ENCODE measurements around the gene PTCD1. TPM values are rescaled to one million over a fixed set of nuclear protein-coding genes. Genes with fewer than 3 reads are reported as not detected.

Gene PTCD1
- total and polyA plus RNA-seq, 2 experiments from 2014 or later, result 12.2 to 13.4 TPM

GRCh38 chr7:99403764-99404163 is 34.8 kb downstream of the PTCD1 start:
- Histone ChIP-seq H3K9me2 (ENCODE audit: insufficient read depth) (no peaks in the 10 kb centered on the region), H4K20me1 (replicated peaks; ENCODE audit: insufficient read depth) (peaks cover 35% of the 10 kb centered on the region), H3K36me3 (ENCODE audit: insufficient read depth) (peaks cover 28% of the 10 kb centered on the region), H3K4me1 (ENCODE audit: insufficient read depth) (peaks cover 16% of the 10 kb centered on the region), H3K27ac (ENCODE audit: low read depth) (no peak overlapping the region), H3K79me2 (replicated peaks; ENCODE audit: insufficient read depth) (peaks cover 52% of the 10 kb centered on the region), H3K4me2 (no peak overlapping the region), H3K27me3 (ENCODE audit: insufficient read depth) (no peaks in the 10 kb centered on the region), H3K4me3 (no peak overlapping the region), H2AFZ (no peak overlapping the region), H3F3A (replicated peaks; ENCODE audit: low read depth) (peaks cover 23% of the 10 kb centered on the region)
- peaks cover 64% of the 10 kb centered on the region for H3K36me3 Mint-ChIP-seq (ENCODE audit: low read depth)
- peaks cover 14% of the 10 kb centered on the region for H3K4me1 Mint-ChIP-seq
- H3K4me3 Mint-ChIP-seq, result no peak overlapping the region
- H3K9me3 Mint-ChIP-seq, result no peaks in the 10 kb centered on the region
- H3K27ac Mint-ChIP-seq, result no peak overlapping the region
- peaks cover 15% of the 10 kb centered on the region for H3K27me3 Mint-ChIP-seq (ENCODE audit: insufficient read depth, low read depth, poor library complexity)
- no peak for TF ChIP-seq ZNF331 (CRISPR knock-in tag; IDR thresholded peaks at IDR 0.05; ENCODE audit: low read depth)
- TF ChIP-seq REST (IDR thresholded peaks at IDR 0.05; ENCODE audit: unreplicated experiment), result no peak
- no peak for TF ChIP-seq STAT1 (IDR thresholded peaks at IDR 0.05; ENCODE audit: unreplicated experiment)
- no peak for TF ChIP-seq CTCF (conservative IDR thresholded peaks at IDR 0.05; ENCODE audit: low read depth in 2 of 2)
- no peak for TF ChIP-seq CREB1 (CRISPR knock-in tag; IDR thresholded peaks at IDR 0.05; ENCODE audit: low read depth)
- no peak for TF ChIP-seq NANOG (IDR thresholded peaks at IDR 0.05; ENCODE audit: borderline replicate concordance)
- DNase-seq (ENCODE audit: low spot score) (no peak), ATAC-seq (no peak)

GRCh38 chr7:99402854-99403253 is 35.7 kb downstream of the PTCD1 start:
- ATAC-seq (no peak), DNase-seq (ENCODE audit: low spot score) (no peak)
- Histone ChIP-seq H3K4me2 (no peak overlapping the region), H3K27me3 (ENCODE audit: insufficient read depth) (no peaks in the 10 kb centered on the region), H3K4me1 (ENCODE audit: insufficient read depth) (peaks cover 16% of the 10 kb centered on the region), H3K36me3 (ENCODE audit: insufficient read depth) (peaks cover 30% of the 10 kb centered on the region), H3F3A (replicated peaks; ENCODE audit: low read depth) (peaks cover 25% of the 10 kb centered on the region), H2AFZ (no peak overlapping the region), H3K4me3 (no peak overlapping the region), H3K79me2 (replicated peaks; ENCODE audit: insufficient read depth) (peaks cover 48% of the 10 kb centered on the region), H4K20me1 (replicated peaks; ENCODE audit: insufficient read depth) (peaks cover 38% of the 10 kb centered on the region), H3K9me2 (ENCODE audit: insufficient read depth) (no peaks in the 10 kb centered on the region), H3K27ac (ENCODE audit: low read depth) (no peak overlapping the region)
- Mint-ChIP-seq H3K27me3 (ENCODE audit: insufficient read depth, low read depth, poor library complexity) (peaks cover 21% of the 10 kb centered on the region), H3K4me3 (no peak overlapping the region; the same call in 2 of the 3 replicates), H3K4me1 (peaks cover 15% of the 10 kb centered on the region), H3K27ac (no peak overlapping the region), H3K9me3 (no peaks in the 10 kb centered on the region), H3K36me3 (ENCODE audit: low read depth) (peaks cover 72% of the 10 kb centered on the region)
- no peak for TF ChIP-seq ETS1 (IDR thresholded peaks at IDR 0.05)
- TF ChIP-seq CTCF (conservative IDR thresholded peaks at IDR 0.05; ENCODE audit: low read depth in 2 of 2), result no peak
- no peak for TF ChIP-seq EZH2 (IDR thresholded peaks at IDR 0.05; ENCODE audit: low read depth, unreplicated experiment)
- no peak for TF ChIP-seq ZNF331 (CRISPR knock-in tag; IDR thresholded peaks at IDR 0.05; ENCODE audit: low read depth)

Measured in GM23338 (cell line).